Dedifferentiated amniotic fluid mesenchymal stem cell (primary cell): ENCODE data around the gene STX10.
"Not testable (repeated sequence)": the region's sequence is repeated elsewhere in the genome, so short reads cannot be mapped to it uniquely, and the experiment has no call there.

Source experiments
- DNase-seq: peaks from one replicate; pipeline ENCODE4 v3.0.0-alpha.2; 2016; ENCODE audit errors: extremely low spot score

Gene STX10, protein sequence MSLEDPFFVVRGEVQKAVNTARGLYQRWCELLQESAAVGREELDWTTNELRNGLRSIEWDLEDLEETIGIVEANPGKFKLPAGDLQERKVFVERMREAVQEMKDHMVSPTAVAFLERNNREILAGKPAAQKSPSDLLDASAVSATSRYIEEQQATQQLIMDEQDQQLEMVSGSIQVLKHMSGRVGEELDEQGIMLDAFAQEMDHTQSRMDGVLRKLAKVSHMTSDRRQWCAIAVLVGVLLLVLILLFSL

DNA sequence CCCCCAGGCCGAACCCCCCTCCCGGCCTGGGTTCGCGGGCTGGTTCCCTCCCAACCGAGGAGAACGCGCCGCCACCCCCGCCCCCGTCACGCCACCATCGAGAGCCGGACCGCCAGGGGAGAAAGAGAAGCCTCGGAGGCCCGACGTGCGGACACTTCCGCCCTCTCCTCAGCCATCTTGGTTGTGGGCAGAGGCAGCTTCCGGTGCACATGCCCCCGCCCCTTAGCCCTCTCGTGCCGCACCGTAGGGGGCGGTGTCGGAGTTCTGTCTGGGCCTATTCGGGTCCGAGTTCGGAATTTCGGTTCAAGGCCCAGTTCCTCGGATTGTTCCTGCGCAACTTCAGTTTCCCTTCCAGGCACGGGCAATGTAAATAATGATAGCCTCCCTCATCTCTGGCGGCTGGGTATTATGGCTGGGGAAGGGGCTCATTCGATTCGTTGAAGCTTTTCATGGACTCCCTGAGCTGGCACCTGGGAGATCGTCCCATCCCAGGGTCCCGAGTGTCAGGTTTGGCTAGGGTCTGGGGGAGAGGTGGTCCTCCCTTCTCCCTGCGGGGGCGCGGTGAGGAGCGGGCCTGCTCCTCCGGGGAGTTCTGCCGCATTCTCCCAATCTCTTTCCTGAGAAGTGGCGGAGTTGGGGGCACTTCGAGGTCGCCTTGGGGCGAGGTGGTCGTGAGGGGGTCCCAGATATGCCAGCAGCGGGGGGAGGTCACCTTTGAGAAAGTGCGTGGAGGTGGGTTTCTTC is at the start of gene STX10, which contains the start of gene IER2:
Gene STX10, minus strand, starts transcription at position 189 of the 744 bp plus-strand sequence. CDS start 202 bp downstream, outside the sequence.
Gene IER2, plus strand, starts transcription at position 225 of the 744 bp plus-strand sequence. CDS start 2,776 bp downstream, outside the sequence.
- peak; percentile 94 for DNase-seq

DNA sequence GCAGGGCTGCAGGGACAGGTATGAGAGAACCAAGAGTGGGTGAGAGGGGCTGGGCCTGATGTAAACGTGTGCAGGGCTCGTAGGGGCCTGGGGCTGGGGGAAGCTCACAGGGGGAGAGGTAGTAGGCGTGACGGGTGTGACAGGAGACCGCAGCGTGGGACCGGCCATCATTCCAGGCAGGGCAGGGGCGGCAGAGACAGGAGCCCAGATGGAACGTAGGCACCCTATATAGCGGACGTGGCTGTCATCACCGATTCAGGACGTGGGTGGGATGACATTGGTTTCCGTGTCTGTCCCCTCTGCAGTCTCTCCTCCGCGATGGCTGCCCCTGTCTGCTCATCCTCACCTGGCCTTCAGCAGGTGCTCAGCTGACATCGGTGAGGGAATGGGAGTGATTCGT is 48.5 kb upstream of the STX10 start:
- no peak for DNase-seq

DNA sequence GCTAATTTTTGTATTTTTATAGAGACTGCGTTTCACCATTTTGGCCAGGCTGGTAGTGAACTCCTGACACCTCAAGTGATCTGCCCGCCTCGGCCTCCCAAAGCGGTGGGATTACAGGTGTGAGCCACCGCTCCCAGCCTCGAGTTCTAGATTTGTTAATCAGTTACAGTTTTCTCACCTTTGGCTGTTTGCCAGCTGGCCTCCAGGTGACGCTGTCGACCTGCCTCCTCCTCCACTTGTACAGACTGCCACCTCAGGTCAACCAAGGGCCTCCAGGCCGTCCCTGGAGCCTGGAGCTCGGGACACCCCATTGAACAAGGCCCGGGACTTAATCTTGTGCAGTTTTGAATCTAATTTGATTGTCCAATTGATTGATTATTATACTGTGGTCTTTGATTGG is 45.5 kb upstream of the STX10 start:
- DNase-seq: no peak

DNA sequence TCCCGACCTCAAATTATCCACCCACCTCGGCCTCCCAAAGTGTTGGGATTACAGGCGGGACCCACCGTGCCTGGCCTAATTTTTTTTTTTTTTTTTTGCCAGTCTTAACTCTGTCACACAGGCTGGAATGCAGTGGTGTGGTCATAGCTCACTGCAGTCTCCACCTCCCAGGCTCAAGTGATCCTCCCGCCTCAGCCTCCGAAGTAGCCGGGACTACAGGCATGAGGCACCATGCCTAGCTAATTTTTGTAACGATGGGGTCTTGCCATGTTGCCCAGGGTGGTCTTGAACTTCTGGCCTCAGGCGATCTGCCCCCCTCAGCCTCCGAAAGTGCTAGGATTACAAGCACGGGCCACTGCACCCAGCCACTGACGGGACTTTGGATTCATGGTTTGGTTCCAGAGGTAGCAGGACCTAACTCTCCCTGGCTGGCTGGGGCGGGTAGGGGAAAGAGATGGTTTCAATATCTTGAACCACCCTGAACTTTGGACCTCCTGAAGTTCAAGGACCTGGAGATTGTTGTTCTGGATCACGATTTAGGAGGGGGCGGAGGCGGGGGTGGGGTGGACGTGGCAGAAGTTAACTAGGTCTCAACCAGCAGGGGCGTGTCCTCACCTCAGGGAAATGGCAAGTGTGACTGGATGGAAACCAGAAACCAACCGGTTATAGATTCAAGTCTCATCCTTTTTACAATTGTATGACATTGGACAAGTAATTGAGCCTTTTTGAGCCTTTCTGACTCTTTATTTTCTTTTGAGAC is 40.8 kb upstream of the STX10 start:
- no peak for DNase-seq

DNA sequence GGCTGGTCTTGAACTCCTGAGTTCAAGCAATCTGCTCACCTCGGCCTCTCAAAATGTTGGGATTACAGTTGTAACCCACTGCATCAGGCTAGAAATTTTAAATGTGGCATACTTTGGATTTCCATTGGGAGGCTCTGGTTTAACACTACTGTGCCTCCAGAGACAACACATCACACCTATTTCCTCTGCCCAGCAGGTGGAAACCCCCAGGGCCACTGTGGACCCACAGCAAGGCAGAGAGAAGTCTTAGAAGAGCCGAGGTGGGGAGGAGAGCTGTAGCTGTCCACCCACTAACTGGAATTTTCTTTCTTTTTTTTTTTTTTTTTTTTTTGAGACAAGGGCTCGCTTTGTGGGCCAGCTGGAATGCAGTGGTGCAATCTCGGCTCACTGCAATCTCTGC is 39.4 kb upstream of the STX10 start:
- no peak for DNase-seq

DNA sequence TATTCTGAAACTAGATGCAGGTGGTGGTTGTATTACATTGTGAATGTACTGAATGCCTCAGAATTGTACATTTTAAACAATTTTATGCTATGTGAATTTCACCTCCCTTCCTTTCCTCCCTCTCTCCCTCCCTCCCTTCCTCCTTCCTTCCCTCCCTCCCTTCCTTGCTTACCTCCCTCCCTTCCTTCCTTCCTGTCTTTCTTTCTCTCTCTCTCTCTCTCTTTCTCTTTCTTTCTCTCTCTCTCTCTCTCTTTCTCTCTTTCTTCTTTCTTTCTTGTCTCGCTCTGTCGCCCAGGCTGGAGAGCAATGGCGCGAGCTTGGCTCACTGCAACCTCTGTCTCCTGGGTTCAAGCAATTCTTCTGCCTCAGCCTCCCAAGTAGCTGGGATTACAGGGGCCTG is 37.2 kb upstream of the STX10 start:
- DNase-seq: no peak

DNA sequence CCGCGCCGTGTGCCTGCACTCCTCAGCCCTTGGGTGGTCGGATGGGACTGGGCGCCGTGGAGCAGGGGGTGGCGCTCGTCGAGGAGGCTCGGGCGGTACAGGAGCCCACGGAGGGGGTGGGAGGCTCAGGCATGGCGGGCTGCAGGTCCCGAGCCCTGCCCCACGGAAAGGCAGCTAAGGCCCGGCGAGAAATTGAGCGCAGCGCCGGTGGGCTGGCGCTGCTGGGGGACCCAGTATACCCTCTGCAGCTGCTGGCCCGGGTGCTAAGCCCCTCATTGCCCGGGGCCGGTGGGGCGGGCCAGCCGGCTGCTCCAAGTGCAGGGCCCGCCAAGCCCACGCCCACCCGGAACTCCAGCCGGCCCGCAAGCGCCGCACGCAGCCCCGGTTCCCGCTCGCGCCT is 36.5 kb upstream of the STX10 start:
- DNase-seq: not testable (repeated sequence)

DNA sequence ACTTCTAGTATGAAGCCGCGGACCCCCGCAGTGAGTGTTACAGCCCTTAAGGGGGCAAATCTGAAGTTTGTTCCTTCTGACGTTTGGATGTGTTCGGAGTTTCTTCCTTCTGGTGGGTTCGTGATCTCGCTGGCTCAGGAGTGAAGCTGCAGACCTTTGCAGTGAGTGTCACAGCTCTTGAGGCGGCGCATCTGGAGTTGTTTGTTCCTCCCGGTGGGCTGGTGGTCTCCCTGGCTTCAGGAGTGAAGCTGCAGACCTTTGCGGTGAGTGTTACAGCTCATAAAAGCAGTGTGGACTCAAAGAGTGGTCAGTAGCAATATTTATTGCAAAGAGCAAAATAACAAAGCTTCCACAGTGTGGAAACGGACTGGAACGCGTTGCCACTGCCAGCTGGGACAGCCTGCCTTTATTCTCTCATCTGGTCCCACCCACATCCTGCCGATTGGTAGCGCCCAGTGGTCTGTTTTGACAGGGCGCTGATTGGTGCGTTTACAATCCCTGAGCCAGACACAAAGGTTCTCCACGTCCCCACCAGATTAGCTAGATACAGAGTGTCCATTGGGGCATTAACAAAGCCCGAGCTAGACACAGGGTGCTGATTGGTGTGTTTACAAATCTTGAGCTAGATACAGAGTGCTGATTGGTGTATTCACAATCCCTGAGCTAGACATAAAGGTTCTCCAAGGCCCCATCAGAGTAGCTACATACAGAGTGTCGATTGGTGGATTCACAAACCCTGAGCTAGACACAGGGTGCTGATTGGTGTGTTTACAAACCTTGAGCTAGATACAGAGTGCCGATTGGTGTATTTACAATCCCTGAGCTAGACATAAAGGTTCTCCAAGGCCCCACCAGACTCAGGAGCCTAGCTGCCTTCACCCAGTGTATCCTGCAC is 35.8 kb upstream of the STX10 start:
- DNase-seq: not testable (repeated sequence)

DNA sequence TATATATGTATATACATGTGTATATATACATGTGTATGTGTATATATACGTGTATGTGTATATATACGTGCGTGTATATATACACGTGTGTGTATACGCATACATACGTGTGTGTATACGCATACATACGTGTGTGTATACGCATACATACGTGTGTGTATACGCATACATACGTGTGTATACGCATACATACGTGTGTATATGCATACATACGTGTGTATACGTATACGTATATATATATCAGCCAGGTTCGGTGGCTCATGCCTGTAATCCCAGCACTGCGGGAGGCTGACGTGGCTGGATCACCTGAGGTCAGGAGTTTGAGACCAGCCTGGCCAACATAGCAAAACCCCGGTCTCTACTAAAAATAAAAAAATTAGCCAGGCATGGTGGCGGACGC is 34.8 kb upstream of the STX10 start:
- DNase-seq: not testable (repeated sequence)

DNA sequence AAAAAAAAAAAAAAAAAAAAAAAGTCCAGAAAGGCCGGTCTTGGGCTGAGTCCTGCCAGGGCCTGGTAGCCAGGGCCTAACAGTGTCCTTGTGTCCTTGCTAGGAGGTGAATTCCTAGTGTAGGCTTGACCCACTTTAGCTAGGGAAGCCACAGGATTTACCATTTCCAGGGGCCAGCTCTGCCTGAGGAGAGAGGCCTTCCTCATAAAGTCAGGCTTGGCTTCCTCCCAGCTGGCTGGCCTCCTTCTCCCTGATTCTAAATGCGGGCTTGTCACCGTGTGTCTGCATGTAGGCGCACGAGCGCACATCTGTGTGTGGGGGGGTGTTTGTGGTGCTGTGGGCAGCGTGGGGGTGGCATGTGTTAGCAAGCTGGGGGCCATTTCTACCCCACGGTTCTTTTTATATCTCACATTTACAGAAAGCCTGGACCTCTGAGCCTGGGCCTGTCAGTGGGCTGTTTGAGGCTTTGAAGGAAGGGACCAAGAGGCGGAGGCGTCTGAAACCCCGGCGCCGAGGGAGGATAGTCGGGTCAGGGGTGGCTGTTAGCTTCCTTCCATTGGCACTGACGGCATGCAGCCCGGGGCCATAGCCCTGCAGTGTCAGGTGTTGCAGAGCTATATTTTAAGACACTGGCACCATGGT is 31.7 kb upstream of the STX10 start:
- no peak for DNase-seq

DNA sequence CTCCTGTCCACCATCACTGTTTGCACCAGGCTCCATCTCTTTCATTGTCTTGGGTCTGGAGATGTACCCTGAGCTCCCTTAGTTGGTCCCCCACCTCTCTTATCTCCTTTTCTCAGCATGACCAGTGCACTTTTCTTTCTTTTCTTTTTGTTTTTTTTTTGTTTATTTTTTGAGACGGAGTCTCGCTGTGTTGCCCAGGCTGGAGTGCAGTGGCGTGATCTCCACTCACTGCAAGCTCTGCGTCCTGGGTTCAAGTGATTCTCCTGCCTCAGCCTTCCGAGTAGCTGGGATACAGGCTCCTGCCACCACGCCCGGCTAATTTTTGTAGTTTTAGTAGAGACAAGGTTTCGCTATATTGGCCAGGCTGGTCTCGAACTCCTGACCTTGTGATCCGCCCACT is 28.1 kb upstream of the STX10 start:
- DNase-seq: not testable (repeated sequence)

DNA sequence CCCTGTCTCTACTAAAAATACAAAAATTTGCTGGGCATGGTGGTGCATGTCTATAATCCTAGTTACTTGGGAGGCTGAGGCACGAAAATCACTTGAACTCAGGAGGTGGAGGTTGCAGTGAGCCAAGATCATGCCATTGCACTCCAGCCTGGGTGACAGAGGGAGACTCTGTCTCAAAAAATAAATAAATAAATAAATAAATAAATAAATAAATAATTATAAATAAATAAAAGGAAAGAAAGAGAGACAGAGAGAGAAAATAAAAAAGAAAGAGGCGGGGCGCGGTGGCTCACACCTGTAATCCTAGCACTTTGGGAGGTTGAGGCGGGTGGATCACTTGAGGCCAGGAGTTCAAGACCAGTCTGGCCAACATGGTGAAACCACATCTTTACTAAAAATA is 27.4 kb upstream of the STX10 start:
- DNase-seq: not testable (repeated sequence)

DNA sequence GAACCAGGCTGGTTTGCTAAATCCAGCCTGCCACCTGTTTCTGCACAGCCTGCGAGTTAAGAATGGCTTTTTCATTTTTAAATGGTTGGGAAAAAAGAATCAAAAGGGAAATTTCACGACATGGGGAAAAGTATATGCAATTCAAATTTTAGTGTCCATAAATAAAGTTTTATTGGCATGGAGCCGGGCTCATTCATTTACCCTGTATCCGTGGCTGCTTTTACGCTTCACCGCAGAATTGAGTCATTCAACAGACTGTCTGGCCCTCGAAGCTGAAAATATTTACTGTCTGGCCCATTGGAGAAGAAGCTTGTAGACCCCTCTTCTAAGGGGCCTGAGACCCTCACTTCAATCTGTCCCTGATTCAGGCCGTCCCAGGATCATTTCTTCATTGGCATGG is 26.2 kb upstream of the STX10 start:
- no peak for DNase-seq

DNA sequence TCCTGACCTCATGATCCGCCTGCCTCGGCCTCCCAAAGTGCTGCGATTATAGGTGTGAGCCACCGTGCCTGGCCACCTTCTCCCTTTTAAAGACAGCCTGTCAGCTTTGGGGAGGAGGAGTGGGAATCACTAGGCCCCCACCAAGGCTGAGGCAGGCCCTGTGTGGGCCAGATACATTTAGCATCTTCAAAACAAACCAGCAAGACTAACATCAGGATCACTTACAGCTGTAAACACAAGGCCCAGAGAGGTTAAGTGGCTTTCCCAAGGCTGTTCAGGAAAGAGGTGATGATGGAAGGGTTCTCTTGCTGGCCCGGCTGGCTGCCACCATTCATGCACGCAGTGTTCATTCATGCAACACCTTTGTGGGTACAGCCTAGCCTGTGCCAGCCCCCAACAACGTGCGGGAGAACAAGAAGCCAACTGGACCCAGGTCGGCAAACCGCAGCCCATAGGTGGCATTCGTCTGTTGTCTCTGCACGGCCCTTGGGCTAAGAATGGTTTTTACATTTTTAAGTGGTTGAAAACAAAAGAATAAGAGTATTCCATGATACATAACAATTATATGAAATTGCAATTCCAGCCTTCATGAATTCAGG is 23.1 kb upstream of the STX10 start:
- no peak for DNase-seq

DNA sequence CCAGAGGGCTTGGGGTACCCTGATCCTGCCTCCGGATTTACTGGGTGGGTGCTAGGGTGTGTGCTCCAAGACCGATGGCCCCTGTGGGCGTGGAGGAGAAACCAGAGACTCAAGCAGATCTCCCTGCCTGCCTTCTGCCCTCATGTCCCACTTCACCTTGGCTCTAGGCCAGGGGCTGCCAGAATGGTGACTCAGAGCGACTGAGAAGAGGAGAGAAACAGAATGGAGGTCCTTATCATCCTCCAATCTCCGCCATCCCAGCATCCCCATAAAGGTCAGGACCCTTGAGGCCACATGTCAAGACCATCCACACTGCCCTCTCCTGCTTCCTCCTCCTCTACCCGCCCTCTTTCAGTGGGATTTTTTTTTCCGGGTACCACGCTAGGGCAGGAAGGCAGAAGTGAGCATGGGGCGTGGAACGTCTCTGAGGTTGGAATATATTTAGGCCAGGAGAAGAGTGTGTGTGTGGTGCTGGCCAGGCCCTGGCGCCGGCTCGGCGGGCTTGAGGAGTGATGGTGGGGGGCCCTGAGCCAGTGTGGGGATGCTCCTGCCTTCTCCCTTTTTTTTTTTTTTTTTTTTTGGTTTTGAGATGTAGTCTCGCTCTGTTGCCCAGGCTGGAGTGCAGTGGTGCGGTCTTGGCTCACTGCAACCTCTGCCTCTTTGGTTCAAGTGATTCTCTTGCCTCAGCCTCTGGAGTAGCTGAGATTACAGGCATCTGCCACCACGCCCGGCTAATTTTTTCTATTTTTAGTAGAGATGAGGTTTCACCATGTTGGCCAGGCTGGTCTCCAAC is 22.4 kb upstream of the STX10 start:
- DNase-seq: peak; percentile 79

DNA sequence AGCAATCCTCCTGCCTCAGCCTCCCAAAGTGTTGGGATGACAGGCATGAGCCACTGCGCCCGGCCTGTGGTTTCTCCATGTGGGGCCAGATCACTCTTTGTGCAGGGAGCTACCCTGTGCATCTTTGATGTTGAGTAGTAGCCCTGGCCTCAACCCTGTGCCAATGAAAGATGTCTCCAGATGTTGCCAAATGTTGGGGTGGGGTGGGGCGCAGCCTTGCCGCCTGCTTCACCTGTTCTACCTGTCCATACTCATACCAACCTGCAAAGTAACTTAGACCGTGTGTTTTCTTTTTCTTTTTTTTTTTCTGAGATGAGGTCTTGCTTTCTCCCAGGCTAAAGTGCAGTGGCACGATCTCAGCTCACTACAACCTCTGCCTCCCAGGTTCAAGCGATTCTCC is 21.0 kb upstream of the STX10 start:
- no peak for DNase-seq

DNA sequence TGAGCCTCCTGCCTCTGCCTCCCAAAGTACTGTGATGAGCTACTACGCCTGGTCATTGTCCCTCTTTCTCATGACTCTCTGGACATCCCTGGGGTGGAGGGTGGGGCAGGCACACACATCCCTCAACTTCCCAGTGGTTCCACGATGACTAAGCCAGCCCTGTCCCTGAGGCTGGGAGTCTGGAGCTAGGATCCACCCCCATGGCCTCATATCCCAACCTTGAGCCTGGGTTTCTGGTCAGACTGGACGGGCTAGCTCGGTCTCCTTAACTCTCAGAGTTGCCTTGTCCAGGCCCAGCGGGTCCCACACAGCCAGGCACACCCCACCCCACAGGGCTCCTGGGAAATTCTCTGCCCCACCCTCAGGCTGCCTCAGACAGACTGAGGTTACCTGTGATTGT is 19.6 kb upstream of the STX10 start:
- DNase-seq: no peak

DNA sequence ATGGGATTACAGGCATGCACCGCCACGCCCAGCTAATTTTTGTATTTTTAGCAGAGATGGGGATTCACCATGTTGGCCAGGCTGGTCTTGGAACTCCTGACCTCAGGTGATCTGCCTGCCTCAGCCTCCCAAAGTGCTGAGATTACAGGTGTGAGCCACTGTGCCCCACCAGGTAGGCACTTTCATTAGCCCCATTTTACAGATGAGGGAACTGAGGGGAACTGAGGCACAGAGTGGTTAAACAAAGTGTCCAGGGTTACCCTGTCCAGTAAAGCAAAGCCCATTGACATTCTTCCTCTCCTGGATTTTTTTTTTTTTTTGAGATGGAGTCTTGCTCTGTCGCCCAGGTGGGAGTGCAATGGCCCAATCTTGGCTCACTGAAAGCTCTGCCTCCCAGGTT is 16.0 kb upstream of the STX10 start:
- DNase-seq: not testable (repeated sequence)

DNA sequence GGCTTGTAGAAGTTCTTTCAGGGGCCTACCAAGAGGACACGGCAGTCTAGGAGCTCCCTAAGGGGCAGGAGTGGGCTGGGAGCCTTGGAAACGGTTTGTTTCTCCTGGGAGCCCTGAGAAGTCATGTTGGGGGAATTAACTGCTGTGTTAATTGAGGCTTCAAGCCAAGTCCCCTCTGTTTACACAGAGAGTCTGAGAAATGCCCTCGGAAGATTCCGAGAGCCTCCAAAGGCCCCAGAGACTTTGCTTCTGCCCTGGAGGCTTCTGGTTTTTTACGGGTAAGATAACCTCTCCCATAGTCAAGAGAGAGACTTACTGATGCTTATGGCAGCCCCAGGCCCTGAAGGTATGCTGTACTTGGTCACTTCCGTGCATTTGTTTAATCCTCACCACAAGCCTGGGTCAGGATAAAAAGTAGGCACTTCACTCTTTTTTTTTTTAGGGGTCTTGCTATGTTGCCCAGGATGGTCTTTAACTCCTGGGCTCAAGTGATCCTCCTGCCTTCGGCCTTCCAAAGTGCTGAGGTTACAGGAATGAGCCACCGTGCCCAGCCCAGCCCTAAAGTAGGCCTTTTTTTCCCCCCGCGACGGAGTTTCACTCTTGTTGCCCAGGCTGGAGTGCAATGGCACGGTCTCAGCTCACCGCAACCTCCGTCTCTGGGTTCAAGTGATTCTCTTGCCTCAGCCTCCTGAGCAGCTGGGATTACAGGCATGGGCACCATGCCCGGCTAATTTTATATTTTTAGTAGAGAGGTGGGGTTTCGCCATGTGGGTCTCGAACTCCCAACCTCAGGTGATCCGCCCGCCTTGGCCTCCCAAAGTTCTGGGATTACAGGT is 15.2 kb upstream of the STX10 start:
- DNase-seq: no peak
